Left ventricle myocardium superior (tissue), 1 donor: ENCODE data around the gene CDC23. TPM values are rescaled to one million over a fixed set of nuclear protein-coding genes. Genes with fewer than 3 reads are reported as not detected.
A peak's percentile ranks its signal among the peaks of the same experiment; 100 is the strongest.
"Not testable (repeated sequence)": the region's sequence is repeated elsewhere in the genome, so short reads cannot be mapped to it uniquely, and the experiment has no call there.

Experiments
- ATAC-seq: fragments of 200-7000 bp; cut with Tn5 transposase; one replicate; pipeline ENCODE4 v1.9.1; 2020; ENCODE audit warnings: mild to moderate bottlenecking, moderate library complexity
- DNase-seq: peaks from one replicate; pipeline ENCODE4 v3.0.0-alpha.2; 2020
- intact Hi-C: fragments of 100-400 bp; cut with micrococcal nuclease; formaldehyde crosslinking; loops from one replicate; pipeline ENCODE4 v1.11.0; 2022
- long read RNA-seq: library from polyadenylated mRNA; unstranded; transcript quantifications from one replicate; pipeline ENCODE4 v2.0.0, GENCODE V29; 2021
- total RNA-seq: library from RNA; stranded (reverse); fragmentation: NEBNext Ultra II Directional; extraction: Animal tissue kit (Norgen Biotek cat#: 25700); gene quantifications from one replicate; pipeline ENCODE4 v1.2.1, GENCODE V29; 2021
- donor health status: DM: no; HTN: yes; CAD: no; lungs with severe emphysema.

The CDC23 gene
- 22.2 TPM for total RNA-seq
- long read RNA-seq, transcript CDC23-202 (16 exons, 3,155 nt): major isoform, 33 of 43 reads
- long read RNA-seq, partial matches to known transcripts: 3 of 43 reads
- long read RNA-seq, other reads (novel, unspliced or antisense): 6 of 43 reads

GRCh38 chr5:138213161-138214029 is at the start of gene CDC23:
TSS of gene CDC23 (minus strand) at chr5:138213323. CDS start at chr5:138213312, 11 bp downstream.
- intact Hi-C loops: no loop called here

GRCh38 chr5:138258704-138259292 is 45.7 kb upstream of the CDC23 start:
- ATAC-seq: no peak
- intact Hi-C loops: no loop called here
- no peak for DNase-seq

More at GRCh38 chr5:138213161-138214029, at the start of gene CDC23:
- DNase-seq (peak; percentile 89), ATAC-seq (peak; percentile 99)

- ATAC-seq: no peak
- intact Hi-C loops: no loop called here
- DNase-seq: no peak
Measured at GRCh38 chr5:138257583-138257982, 44.5 kb upstream of the CDC23 start.

GRCh38 chr5:138252944-138253343 is 39.8 kb upstream of the CDC23 start:
- no peak for DNase-seq
- ATAC-seq: no peak
- intact Hi-C loops: no loop called here

- intact Hi-C loops, ATAC-seq, DNase-seq: not testable (repeated sequence)
Measured at GRCh38 chr5:138247800-138248199, 34.7 kb upstream of the CDC23 start.

- intact Hi-C loops: no loop called here
- no peak for DNase-seq
- ATAC-seq: no peak
Measured at GRCh38 chr5:138246822-138247221, 33.7 kb upstream of the CDC23 start.

GRCh38 chr5:138246334-138246733 is 33.2 kb upstream of the CDC23 start:
- DNase-seq (no peak), ATAC-seq (no peak)
- intact Hi-C loops: no loop called here

GRCh38 chr5:138245717-138246116 is 32.6 kb upstream of the CDC23 start:
- intact Hi-C loops: no loop called here
- ATAC-seq (no peak), DNase-seq (no peak)

- DNase-seq (no peak), ATAC-seq (peak; percentile 33)
- intact Hi-C loops: no loop called here
Measured at GRCh38 chr5:138243794-138244193, 30.7 kb upstream of the CDC23 start.

GRCh38 chr5:138241688-138242571 is 28.8 kb upstream of the CDC23 start:
- ATAC-seq: peak; percentile 82
- peak; percentile 52 for DNase-seq
- intact Hi-C loops: no loop called here

- intact Hi-C loops: no loop called here
- DNase-seq: no peak
Measured at GRCh38 chr5:138240650-138241385, 27.7 kb upstream of the CDC23 start.

GRCh38 chr5:138238034-138238433 is 24.9 kb upstream of the CDC23 start:
- DNase-seq (no peak), ATAC-seq (no peak)
- intact Hi-C loops: no loop called here

More at GRCh38 chr5:138240650-138241385, 27.7 kb upstream of the CDC23 start:
- ATAC-seq: no peak

GRCh38 chr5:138234651-138235050 is 21.5 kb upstream of the CDC23 start:
- no peak for DNase-seq
- no peak for ATAC-seq
- intact Hi-C loops: no loop called here

GRCh38 chr5:138233280-138233679 is 20.2 kb upstream of the CDC23 start:
- intact Hi-C loops: no loop called here
- DNase-seq (no peak), ATAC-seq (no peak)

GRCh38 chr5:138230981-138231589 is 18.0 kb upstream of the CDC23 start:
- DNase-seq (no peak), ATAC-seq (peak; percentile 73)
- intact Hi-C loops: no loop called here

GRCh38 chr5:138230261-138230660 is 17.1 kb upstream of the CDC23 start:
- ATAC-seq (peak; percentile 94), DNase-seq (peak; percentile 67)
- intact Hi-C loops: no loop called here

GRCh38 chr5:138229387-138229786 is 16.3 kb upstream of the CDC23 start:
- DNase-seq: no peak
- ATAC-seq: no peak
- intact Hi-C loops: loop anchor here (10.0 kb wide), 1 partner anchor 45 kb away; the partner anchor contains the start of gene GFRA3

GRCh38 chr5:138226910-138227309 is 13.8 kb upstream of the CDC23 start:
- no peak for ATAC-seq
- intact Hi-C loops: loop anchor here (10.0 kb wide), 1 partner anchor 48 kb away; the partner anchor contains the start of gene GFRA3
- DNase-seq: no peak
